A549 treated with CpdA at 1 μM for 4 hours (cell line): ENCODE results near the gene TMUB1. TPM values are rescaled to one million over a fixed set of nuclear protein-coding genes. Genes with fewer than 3 reads are reported as not detected.

ENCODE experiments used
- total RNA-seq: library from RNA; stranded (reverse); fragments of 200-300 nt; extraction: Qiagen RNA extraction; gene quantifications from 5 replicates; pipeline ENCODE4 v1.2.3, GENCODE V29; 2022; ENCODE audit warnings: low read depth

Gene TMUB1, protein sequence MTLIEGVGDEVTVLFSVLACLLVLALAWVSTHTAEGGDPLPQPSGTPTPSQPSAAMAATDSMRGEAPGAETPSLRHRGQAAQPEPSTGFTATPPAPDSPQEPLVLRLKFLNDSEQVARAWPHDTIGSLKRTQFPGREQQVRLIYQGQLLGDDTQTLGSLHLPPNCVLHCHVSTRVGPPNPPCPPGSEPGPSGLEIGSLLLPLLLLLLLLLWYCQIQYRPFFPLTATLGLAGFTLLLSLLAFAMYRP
- 35.5 to 58.8 TPM (median 56.8 TPM) in 5 replicates for total RNA-seq

DNA sequence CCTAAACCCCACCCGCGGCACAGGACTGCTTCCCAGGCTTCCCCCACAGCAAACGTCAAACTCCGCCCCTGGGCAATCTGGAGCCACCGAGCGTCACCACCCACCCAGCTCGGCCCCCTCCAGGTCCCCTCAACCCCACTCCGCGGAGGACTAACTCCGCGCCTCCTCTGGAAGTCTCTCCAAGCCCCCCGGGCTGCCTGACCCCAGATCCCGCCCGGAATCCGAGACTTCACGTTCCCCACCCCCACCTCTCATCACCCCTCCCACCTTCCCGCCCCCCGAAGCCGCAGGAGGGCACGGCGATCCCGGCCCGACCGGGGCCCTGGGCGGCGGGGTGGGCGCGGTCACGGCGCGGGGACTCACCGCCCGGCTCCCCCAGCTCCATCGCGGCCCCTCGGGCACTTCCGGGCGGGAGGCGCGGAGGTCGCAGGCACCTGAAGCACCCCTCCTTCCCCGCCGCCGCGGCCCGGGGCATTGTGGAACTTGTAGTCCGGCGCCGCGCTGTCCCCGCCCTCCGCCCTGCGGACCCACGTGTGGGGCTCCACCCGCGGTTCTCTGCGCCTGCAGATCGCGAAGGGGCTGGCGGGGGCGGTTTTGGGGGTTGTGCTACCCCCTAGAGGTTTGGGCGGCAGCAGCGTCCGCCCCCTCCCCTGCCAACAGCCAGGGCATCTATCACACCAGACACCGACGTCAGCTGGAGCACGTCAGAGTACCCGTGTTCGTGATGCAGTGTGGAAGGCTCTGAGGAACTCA is at the start of gene TMUB1:
Gene TMUB1, minus strand, starts transcription at position 423 of the 753 bp plus-strand sequence. CDS start 930 bp downstream, outside the sequence.

DNA sequence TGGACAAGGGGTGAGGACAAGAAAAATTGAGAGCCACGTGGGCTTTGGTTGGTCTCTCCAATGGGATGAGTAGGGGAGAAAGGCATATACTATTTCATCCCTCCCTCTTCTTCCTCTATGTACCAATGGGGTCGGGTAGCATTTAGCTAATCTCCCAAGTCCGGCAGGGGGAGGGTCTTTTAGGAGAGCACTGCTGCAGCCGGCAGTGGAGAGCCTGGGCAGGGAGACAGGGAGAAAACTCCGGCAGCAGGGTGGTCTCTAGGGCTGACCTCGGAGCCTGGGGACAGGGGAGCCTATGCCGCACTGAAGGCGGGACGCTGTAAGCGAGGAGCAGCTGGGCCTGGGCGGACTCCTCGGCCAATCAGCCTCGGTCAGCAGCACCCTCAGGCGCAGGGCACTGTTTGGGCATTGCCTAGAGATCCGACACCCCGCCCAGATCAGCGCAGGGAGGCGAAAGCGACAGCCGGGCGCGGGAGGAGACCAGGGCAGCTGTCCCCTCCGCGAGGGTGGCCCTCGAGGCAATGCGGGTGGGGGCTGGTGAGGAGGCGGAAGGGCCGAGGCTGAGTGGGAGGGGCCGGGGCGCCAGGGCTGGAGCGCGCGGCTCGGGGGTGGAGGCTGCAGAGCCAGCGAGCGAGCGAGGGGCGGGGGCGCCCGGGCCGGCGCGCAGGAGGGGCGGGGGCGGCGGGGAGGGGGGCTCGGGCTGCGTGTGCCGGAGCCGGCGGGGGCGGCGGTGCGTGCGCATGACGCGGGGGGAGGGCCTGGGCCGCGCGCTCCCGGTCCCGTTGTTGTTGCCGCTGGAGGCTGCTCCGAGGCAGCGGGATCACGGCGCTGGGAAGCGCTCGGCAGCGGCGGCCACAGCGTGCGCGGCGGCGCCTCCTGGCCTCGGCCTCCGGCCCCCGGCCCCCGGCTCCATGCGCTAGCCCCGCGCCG is 2.7 kb upstream of the TMUB1 start, which contains the start of gene AGAP3:
Gene AGAP3, plus strand, starts transcription at position 785 of the 930 bp plus-strand sequence. CDS start 267 bp downstream, outside the sequence.

DNA sequence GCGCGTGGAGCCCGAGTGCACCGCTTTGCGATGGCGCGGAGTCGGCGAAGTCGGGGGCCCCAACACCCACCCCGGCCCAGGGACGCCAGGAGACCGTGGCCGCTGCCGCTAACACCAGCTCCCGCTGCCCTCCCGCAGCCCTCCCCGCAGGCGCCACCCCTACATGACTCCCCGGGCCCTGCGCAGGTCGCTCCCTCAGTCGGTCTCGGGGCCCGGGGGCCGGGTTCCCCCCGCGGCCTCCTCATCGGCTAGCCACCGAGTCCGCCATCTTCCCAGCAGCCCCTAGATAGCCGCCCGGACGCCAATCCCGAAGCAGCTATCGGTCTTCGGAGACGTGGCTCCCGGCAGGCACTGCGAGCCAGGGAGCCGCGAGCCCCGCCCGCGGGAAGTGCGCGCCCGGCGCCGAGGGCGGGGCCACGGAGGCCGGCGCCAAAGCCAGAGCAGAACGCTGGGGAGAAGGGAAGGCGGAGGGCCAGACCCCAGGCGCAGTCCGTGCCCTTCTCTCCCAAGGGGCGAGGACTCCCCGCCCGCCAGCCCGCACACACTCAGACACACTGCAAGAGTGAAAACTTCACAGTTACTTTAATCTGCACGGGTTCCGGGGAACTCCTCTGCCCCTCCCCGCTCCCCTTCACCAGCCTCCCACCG is 2.6 kb downstream of the TMUB1 start, which contains the start of gene FASTK:
Gene FASTK, minus strand, starts transcription at position 288 of the 648 bp plus-strand sequence. Its CDS starts 43 bp downstream, at position 245.

DNA sequence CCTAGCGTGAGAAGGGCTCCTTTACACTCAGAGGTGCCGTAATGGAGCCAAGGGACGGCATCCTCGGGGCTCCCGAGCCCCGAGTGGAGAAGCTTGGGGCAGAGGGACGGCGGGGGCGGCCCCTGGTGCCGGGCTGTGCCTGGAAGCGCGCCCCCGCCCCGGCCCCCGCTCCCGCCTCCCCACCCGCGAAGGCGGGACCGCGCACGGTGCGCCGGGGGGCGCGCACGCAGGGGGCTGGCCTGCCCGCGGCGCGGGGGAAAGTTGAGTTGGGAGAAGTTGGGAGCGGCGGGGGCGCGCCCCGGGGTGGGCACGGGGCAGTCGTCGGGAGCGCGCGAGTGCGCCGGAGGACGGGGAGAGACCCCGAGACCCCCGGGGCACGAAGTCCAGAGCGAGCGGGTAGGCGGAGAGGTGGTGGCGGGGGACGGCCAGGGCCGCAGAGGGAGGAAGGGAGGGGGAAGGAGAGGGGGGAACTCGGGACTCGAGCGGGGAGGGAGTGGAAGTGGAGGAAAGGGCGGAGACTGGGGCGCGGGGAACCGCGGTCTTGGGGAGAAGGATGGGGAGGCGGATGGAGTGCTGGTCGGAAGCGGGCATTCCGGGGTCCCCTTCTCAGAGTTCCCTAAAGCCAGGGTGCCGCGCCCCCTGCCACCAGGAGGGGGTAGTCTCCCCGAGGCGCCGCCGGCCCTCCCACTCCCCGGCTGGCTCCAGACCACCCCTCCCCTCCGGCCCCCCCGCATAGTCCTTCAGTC is 23.8 kb downstream of the TMUB1 start, which contains the start of gene SLC4A2:
Gene SLC4A2, plus strand, starts transcription at position 223 of the 746 bp plus-strand sequence. CDS start 2,399 bp downstream, outside the sequence.

DNA sequence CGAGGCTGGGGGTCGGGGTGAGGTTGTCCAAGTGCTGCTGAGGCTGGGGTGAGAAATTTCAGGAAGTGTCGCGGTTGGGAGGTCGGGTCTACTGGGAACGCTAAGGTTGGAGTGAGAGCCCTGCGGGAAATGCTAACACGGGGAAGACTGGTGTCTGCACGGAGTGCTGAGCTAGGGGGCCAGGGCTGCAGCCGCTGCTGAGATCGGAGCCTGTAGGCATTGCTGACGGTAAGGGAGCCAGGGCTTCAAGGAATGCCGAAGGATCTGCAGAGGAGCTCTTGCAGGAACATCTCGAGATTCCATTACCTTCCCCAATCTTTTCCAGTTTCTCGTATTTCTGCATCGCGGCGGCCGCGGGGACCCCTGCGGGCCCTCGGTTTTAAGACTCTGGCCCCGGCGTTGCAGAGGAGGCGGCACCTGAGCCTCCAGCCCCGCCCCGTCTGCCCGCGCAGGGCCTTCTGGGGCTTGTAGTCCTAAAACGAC is 25.7 kb downstream of the TMUB1 start, which contains the start of gene CDK5:
Gene CDK5, minus strand, starts transcription at position 392 of the 483 bp plus-strand sequence. Its CDS starts 49 bp downstream, at position 343.

DNA sequence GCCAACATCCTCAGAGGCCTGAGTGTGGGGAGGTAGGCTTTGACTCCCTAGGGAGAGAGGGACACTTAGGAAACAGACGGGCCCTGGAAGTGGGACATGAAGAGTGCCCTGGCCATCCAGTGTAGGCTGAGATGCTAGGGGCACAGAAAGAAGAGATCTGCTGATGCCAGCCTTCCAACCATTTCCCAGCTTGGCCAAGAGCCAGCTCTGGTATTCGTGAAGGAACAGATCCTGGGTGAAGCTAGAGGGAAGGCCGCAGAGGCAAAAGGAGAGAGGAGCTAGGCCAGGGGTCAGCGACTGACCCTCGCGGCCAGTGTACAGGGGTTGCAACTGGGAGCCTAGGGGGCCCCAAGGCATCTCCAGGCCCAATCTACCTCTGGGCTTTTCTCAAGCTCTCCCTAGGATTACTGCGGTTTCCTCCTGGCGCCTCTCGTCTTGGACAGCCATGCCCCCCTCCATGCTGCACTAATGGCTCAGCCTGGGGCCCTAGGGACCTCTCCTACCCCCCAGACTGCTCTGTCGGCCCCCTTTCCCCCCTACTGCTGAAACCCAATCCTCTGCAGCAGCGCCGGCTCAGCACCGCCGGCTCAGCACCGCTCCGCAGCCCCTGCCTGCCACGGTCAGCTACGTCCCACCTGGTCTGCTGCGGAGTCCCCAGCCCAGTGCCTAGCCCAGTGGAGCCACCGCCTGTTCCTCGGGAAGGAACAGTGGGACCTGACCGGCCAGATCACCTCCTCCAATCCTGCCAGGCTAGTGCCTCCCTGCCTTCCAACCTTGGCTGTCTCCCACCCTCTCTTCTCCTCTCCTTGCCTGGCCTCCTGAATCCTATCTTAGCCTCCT is 35.1 kb downstream of the TMUB1 start, which contains the start of gene ASIC3:
Gene ASIC3, plus strand, starts transcription at position 556 of the 840 bp plus-strand sequence. CDS start 355 bp downstream, outside the sequence.

Other genes starting within 250 kb of the TMUB1 start
- gene AOC1, start 231.0 kb downstream of the TMUB1 start, total RNA-seq, result not detected in 5 replicates
- gene KCNH2, start 105.2 kb downstream of the TMUB1 start, total RNA-seq, result 0.40 to 0.52 TPM (median 0.47 TPM) in 5 replicates
- gene NOS3, start 92.5 kb downstream of the TMUB1 start, total RNA-seq, result 0.18 to 0.47 TPM (median 0.34 TPM) in 5 replicates
- gene ATG9B, start 59.0 kb downstream of the TMUB1 start, total RNA-seq, result 0.64 to 0.97 TPM (median 0.86 TPM) in 5 replicates
- 38.3 to 53.5 TPM (median 45.1 TPM) in 5 replicates for gene ABCB8, start 55.0 kb downstream of the TMUB1 start, total RNA-seq
- 7.6 to 12.8 TPM (median 10.2 TPM) in 5 replicates for gene ASIC3, start 35.0 kb downstream of the TMUB1 start, total RNA-seq
- gene CDK5, start 25.6 kb downstream of the TMUB1 start, total RNA-seq, result 32.3 to 35.2 TPM (median 33.4 TPM) in 5 replicates
- gene SLC4A2, start 23.9 kb downstream of the TMUB1 start, total RNA-seq, result 195 to 312 TPM (median 291 TPM) in 5 replicates
- gene FASTK, start 2.7 kb downstream of the TMUB1 start, total RNA-seq, result 58.0 to 84.2 TPM (median 76.7 TPM) in 5 replicates
- gene AGAP3, start 3.0 kb upstream of the TMUB1 start, total RNA-seq, result 54.6 to 71.6 TPM (median 67.0 TPM) in 5 replicates
- gene GBX1, start 84.2 kb upstream of the TMUB1 start, total RNA-seq, result not detected in 5 replicates
- not detected in 5 replicates for gene ASB10, start 103.8 kb upstream of the TMUB1 start, total RNA-seq
- not detected in 5 replicates for gene H2BK1, start 127.0 kb upstream of the TMUB1 start, total RNA-seq
- gene ABCF2, start 143.7 kb upstream of the TMUB1 start, total RNA-seq, result 69.2 to 73.0 TPM (median 70.1 TPM) in 5 replicates
- 39.4 to 53.0 TPM (median 48.5 TPM) in 5 replicates for gene CHPF2, start 149.0 kb upstream of the TMUB1 start, total RNA-seq
- gene SMARCD3, start 165.2 kb upstream of the TMUB1 start, total RNA-seq, result 8.9 to 12.0 TPM (median 11.2 TPM) in 5 replicates